Measurements from ENCODE around the gene GAPVD1. TPM values are rescaled to one million over a fixed set of nuclear protein-coding genes. Genes with fewer than 3 reads are reported as not detected.

The GAPVD1 gene
- total and polyA plus RNA-seq, 10 of the 15 experiments (the other 5 are each of a cell fraction or from before 2014, with no cell fraction given): 4.3 to 36.6 (median 25.9) TPM

- TF ChIP-seq ZNF207 (IDR thresholded peaks at IDR 0.05; ENCODE audit: borderline replicate concordance): no peak
Observed at GRCh38 chr9:125255781-125256391, 5.7 kb upstream of the GAPVD1 start (continued).

DNA sequence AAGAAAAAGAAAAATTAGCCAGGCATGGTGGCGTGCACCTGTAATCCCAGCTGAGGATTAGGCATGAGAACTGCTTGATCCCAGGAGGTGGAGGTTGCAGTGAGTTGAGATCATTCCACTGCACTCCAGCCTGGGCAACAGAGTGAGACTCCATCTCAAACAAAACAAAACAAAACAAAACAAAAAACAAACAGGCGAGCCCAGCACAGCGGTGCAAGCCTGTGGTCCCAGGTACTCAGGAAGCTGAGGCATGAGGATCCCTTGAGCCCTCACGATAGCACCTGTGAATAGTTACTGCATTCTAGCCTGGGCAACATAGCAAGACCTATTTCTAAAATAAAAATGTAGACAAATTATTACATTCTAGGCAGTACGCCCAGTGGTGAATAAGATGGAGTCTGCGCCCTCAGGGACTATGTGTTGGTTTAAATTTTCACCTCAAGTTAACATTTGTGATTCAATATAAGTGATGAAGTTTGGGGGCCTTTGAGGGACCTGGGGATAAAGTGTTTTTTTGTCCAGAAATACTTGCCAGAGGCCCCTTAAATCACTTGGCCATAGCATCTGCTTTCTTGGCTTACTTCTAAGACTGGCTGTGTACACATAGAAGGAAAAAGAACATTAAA lies 3.4 kb upstream of the GAPVD1 start:
- H3K4me2 ChIP-seq (ENCODE audit: control insufficient read depth, insufficient read depth): no peak overlapping the region

More for the DNA sequence above, 3.4 kb upstream of the GAPVD1 start:
- no TSS peak for BruUV-seq (replicated peaks)
- intact Hi-C loops (cut with micrococcal nuclease; ENCODE audit: unreplicated experiment) (no loop called here), in situ Hi-C loops (cut with MboI) (no loop called here)
- Histone ChIP-seq H3K27me3 (replicated peaks in 1 of 2; ENCODE audit: control insufficient read depth in 2 of 2, insufficient read depth in 2 of 2, low read length in 1 of 2) (no peaks in the 10 kb centered on the region), H3K27ac (ENCODE audit: control insufficient read depth, insufficient read depth) (no peak overlapping the region), H3K36me3 (ENCODE audit: control insufficient read depth in 2 of 2, insufficient read depth in 2 of 2, low read length in 1 of 2) (no peaks in the 10 kb centered on the region), H3K4me1 (ENCODE audit: control insufficient read depth, insufficient read depth, low read length) (peaks cover 5% of the 10 kb centered on the region), H2AFZ (ENCODE audit: control insufficient read depth, low read depth, low read length) (no peak overlapping the region), H4K20me1 (ENCODE audit: control insufficient read depth, insufficient read depth) (no peaks in the 10 kb centered on the region), H3K79me2 (ENCODE audit: control insufficient read depth, insufficient read depth, low read length) (peaks cover 17% of the 10 kb centered on the region), H3K4me3 (no peak overlapping the region), H3K9me3 (replicated peaks; ENCODE audit: control insufficient read depth, insufficient read depth, low read length) (no peaks in the 10 kb centered on the region; the same call in 2 of the 3 replicates), H3K9ac (ENCODE audit: control insufficient read depth, insufficient read depth, low read length) (no peak overlapping the region)
- ChIA-PET CTCF (no interaction called here), RAD21 (ENCODE audit: unreplicated experiment) (interaction anchor here (1.0 kb wide), 1 partner anchor 17 kb away, joined by 3 read pairs; no protein-coding TSS in a partner anchor), SMC1A (ENCODE audit: uncharacterized antibody, unreplicated experiment) (no interaction called here), POLR2A (interaction anchor here (1.3 kb wide), 1 partner anchor 17 kb away, joined by 7 read pairs; the partner anchor contains the start of gene HSPA5)
- FAIRE-seq (no peak), ATAC-seq (no peak), DNase-seq (ENCODE audit: low read depth, low spot score) (no peak)
- WGBS (ENCODE audit: insufficient coverage, insufficient replicate concordance, low lambda C conversion rate, missing lambda C conversion rate): 88% methylated on average over 6 of the region's 6 CpGs
- TF ChIP-seq HDAC2 (IDR thresholded peaks at IDR 0.05) (no peak), CEBPB (IDR thresholded peaks at IDR 0.05; ENCODE audit: borderline replicate concordance in 1 of 2, low read depth in 2 of 2, low read length in 2 of 2) (no peak)

Data from GM12878 (cell line).